ENCODE results near the gene CST7.

DNA sequence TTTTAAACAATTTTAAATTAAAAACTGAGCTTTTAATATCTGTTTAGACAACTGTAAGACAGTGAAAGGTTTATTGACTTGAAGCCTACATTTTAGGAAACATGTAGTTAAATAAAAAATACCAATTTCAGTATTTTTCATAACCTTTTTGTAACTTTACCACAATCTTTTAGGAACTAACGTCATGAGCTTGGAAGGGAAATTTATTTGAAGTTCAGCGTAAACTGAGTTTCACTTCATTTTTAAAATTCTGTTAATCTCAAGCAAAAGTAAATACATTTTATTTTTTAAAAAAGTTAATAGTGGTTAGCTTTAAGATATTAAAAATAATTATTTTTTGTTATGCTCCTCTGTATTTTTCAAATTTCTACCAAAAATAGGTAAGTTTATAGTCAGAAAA lies 5.5 kb downstream of the CST7 start:
- TF ChIP-seq, protein P1, sequence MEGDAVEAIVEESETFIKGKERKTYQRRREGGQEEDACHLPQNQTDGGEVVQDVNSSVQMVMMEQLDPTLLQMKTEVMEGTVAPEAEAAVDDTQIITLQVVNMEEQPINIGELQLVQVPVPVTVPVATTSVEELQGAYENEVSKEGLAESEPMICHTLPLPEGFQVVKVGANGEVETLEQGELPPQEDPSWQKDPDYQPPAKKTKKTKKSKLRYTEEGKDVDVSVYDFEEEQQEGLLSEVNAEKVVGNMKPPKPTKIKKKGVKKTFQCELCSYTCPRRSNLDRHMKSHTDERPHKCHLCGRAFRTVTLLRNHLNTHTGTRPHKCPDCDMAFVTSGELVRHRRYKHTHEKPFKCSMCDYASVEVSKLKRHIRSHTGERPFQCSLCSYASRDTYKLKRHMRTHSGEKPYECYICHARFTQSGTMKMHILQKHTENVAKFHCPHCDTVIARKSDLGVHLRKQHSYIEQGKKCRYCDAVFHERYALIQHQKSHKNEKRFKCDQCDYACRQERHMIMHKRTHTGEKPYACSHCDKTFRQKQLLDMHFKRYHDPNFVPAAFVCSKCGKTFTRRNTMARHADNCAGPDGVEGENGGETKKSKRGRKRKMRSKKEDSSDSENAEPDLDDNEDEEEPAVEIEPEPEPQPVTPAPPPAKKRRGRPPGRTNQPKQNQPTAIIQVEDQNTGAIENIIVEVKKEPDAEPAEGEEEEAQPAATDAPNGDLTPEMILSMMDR (conservative IDR thresholded peaks at IDR 0.05; ENCODE audit: low read length) = no peak
- TF ChIP-seq EZH2phosphoT487 (IDR thresholded peaks at IDR 0.05; ENCODE audit: borderline replicate concordance) = no peak
